ENCODE data around the gene STPG2.

- TF ChIP-seq, protein P1, sequence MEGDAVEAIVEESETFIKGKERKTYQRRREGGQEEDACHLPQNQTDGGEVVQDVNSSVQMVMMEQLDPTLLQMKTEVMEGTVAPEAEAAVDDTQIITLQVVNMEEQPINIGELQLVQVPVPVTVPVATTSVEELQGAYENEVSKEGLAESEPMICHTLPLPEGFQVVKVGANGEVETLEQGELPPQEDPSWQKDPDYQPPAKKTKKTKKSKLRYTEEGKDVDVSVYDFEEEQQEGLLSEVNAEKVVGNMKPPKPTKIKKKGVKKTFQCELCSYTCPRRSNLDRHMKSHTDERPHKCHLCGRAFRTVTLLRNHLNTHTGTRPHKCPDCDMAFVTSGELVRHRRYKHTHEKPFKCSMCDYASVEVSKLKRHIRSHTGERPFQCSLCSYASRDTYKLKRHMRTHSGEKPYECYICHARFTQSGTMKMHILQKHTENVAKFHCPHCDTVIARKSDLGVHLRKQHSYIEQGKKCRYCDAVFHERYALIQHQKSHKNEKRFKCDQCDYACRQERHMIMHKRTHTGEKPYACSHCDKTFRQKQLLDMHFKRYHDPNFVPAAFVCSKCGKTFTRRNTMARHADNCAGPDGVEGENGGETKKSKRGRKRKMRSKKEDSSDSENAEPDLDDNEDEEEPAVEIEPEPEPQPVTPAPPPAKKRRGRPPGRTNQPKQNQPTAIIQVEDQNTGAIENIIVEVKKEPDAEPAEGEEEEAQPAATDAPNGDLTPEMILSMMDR (conservative IDR thresholded peaks at IDR 0.05 in 1 of 2, IDR thresholded peaks at IDR 0.05 in 1 of 2; ENCODE audit: extremely low read depth in 1 of 2, insufficient read depth in 1 of 2, low read depth in 1 of 2, low read length in 2 of 2), result no peak
- TF ChIP-seq EZH2 (IDR thresholded peaks at IDR 0.05; ENCODE audit: borderline replicate concordance, low read length), result no peak
Observed at GRCh38 chr4:97911236-97911906, 231.9 kb downstream of the STPG2 start.
